Stimulated activated CD4-positive, alpha-beta T cell treated with anti-CD3 and anti-CD28 coated beads, Interleukin-1b, Interleukin-23, amount 100 ng/mL, for 4 hours (primary cell): ENCODE measurements around the gene IPO11.

ENCODE experiments used
- DNase-seq, 2 donors: peaks; one replicate each; pipeline ENCODE4 v3.0.0-alpha.2; 2020; ENCODE audit warnings: low read depth in 2 of 2

IPO11 gene

DNA sequence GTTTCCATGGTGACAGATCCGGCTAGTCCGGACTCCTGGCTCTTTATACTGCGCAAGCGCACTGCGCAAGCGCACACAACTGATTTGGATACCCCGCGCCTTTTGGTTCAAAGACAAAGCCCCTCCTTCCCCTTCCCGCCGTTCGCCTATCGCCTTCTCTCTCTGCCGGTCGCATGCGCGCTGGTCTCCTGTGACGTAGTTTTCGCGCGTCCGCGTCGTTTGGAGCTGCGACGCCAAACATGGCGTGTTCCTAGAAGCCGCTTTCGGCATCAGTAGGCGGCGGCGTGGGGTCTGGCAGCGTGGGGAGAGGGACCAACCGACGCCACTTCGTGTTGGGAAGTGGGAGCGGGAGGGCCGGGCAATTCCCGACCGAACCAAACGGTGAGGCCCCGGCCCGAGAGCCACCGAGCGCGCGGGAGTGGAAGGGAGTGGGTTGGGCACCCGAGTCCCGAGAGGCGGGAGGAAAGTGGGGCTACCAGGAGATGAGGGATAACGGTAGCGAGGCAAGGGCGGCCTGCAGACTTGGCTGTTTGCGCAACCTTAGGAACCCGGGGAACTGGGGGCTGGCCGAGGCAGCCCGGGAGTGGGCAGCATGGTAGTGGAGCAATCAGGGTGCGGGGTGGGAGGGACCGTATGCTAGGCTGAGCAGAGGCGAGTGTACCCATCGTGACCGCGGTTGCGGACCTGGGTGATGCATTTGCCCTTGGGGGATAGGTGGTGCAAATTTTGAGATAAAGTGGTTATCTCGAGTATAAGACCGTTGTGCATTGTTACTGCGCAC lies at the start of gene IPO11:
Gene IPO11 (plus strand): TSS at position 215 of the 781 bp plus-strand sequence. CDS start 24,517 bp downstream, outside the sequence.
- DNase-seq: peak; percentile 95 to 97

DNA sequence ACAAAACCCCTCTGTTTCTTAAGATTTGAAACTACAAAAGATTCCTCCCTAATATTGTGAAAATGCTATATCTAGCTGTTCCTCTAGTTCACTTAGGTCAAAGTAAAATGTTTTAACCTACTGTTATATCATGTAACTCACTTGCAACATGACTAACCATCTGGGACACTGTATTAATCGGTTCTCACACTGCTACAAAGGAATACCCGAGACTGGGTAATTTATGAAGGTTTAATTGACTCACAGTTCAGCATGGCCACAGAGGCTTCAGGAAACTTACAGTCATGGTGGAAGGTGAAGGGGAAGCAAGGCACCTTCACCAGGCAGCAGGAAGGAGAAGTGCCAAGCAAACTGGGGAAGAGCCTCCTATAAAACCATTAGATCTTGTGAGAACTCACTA lies 43.5 kb upstream of the IPO11 start:
- no peak for DNase-seq

DNA sequence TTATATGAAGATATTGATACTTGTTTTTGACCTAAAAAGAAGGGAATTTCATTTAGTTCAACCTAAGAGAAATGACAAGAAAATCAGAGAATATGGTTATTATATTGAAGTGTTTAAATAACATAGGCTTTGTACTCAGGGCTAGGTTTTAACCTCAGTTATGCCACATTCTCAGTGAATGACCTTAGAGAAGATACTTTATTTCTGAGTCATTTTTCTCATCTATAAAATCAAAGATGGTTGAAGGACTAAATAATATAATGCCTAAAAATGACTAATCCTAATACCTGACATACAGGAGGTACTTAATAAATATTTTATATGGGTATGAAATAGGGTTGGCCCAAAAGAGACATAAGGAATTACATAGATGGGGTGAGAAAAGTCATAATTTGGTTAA lies 41.2 kb upstream of the IPO11 start:
- DNase-seq: no peak

DNA sequence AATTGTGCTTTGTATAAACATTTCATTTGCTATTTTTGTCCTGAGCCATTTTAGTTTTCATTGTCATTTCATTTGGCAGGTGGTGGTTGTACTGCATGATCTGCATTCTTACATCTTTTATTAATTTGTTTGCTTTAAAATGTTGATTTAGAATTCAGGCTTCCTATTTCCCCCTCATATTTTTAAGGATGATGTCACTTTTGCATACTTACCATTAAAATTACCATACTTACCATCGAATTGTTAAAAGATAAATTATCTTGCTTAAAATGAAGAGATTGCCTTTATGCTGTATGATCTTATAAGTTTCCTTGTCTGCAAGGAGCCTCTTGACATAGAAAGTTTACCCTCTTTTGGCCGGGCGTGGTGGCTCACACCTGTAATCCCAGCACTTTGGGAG lies 40.0 kb upstream of the IPO11 start:
- no peak for DNase-seq

DNA sequence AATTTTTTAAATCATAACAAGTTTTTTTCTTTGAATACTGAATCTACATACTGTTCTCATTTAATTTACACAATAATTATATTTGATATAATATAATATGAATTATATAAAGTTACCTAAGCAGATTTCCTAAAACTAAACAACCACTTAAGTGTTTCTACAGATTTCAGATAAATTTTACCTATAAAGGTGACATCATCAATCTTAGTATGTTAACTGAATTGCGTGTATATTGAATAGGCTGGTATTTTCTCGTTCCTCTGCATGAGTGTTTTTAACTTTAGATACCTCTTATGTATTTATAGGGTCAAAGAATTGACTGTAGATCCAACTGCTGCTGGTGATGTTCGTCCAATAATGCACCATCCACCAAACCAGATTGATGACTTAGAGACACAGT lies 39.2 kb upstream of the IPO11 start:
- DNase-seq: no peak

DNA sequence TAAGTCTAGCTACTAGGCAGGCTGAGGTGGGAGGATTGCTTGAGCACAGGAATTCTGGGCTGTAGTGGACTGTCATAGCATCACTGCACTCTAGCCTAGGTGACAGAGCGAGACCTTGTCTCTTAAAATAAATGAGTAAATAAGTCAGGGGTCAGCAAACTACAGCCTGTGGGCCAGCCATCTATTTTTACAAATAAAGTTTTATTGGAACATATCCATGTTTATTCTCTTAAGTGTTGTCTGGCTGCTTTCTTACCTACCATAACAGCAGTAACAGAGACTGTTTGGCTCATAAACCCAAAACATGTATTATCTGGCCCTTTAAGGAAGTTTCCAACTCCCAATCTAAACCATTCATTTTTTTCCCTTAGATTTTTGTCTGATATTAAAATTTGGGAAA lies 38.5 kb upstream of the IPO11 start:
- no peak for DNase-seq

DNA sequence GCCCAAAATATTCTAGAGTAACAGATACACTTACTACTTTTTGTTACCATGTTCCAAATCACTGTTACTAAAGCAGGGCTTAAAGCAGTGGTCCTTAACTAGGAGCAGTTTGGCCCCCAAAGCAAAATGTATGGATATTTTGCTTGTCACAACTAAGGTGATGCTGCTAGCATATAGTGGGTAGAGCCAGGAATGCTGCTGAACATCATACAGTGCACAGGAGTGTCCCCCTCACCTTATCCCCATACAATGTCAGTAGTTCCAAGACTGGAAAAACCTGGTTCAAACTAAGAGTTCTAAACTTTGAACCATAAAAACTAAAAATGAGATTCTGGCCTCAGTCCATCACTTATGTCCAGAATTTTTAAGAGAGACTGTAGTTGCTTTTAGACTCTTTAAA lies 36.9 kb upstream of the IPO11 start:
- no peak for DNase-seq

DNA sequence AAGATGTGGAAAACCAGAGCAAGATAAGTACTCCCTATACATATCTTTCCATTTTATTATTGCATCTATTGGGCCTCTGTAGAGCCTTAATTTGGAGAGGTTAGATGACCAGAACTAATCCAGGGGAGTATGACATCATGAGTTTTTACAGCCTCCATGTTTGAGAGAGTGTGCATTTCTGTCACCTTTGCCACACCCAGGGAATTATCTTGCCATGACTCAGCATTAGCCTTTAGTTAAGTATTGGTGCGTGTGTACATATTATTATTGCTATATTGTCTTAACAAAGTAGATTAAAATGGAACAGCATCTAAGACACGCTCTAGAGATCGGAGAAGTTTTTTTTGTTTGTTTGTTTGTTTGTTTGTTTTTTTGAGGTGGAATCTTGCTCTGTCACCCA lies 36.5 kb upstream of the IPO11 start:
- DNase-seq: no peak

DNA sequence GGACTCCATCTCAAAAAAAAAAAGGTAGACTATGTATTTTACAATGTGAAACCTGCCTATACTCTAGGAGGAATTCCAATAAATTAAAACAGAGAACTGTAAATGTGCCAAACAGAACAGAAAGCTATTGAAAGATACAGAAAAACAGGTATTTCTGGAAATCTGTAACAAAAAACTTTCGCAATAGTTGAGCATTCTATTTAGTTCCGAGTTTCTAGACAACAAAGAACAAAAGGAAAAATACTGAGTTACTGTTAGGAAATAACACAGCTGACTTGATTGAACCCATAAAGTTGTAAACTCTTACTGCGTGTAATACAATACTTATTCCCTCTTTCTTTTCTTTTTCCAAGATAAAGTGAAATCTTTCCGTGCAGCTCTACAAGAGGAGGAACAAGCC lies 27.4 kb upstream of the IPO11 start:
- no peak for DNase-seq

DNA sequence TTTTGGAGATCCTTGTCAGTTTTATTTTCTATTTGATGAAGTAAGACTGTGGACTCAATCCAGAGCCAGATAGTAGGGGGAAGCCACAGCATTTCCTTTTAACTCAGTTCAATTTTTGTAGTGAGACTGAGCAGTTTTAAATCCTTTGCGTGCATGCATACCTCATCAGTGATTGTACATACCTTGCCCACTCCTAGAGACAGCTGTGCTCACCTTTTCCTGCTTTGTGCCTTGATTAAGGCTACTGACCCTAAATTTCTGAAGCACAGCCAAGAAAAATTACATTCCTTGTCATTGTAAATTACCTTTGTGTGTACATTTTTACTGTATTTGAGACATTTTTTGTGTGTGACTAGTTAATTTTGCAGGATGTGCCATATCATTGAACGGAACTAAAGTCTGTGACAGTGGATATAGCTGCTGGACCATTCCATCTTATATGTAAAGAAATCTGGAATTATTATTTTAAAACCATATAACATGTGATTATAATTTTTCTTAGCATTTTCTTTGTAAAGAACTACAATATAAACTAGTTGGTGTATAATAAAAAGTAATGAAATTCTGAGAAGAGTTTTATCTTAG lies 26.7 kb upstream of the IPO11 start:
- DNase-seq: no peak

DNA sequence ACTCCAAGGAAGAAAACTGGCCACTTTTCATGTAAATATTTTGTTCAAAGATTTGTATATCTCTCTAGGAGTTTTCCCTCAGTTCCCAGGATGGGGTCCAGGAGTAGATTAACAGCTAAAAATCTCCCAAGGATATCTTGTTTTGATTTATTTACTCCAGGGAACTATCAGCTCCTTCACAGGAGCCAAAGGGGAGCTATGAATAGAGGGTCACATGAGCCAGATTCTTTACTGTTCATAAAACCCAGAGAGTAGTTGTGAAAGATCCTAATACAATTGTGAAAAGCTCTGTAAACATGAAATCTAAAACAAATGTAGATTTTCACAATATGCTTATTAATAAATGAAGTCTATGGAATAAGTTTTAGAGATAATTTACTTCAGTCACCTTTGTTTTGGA lies 25.7 kb upstream of the IPO11 start:
- DNase-seq: no peak

DNA sequence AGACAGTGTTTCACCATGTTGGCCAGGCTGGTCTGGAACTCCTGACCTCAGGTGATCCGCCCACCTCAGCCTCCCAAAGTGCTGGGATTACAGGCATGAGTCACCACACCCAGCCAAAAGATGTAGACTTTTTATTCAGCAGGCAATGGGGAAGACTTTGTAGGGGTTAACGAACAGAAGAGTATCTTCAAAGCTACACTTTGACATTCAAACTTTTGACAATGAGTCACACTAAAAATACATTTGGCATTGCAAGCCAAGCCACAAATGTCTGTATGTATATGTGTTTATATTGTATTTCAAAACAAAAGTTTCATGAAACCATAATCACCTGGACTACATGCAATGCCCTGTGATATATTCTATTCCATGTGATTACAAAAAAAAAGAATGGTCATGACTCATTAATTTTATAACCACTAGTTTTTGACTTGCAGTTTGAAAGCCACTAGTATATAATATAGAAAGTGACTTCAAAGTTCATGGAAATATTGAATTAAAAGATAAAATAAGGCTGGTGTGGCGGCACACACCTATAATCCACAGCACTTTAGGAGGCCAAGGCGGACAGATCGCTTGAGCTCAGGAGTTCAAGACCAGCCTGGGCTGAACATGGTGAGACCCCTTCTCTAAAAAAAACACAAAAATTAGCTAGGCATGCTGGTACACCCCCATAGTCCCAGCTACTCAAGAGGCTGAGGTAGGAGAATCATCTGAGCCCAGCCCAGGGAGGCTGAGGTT lies 17.2 kb upstream of the IPO11 start:
- no peak for DNase-seq

DNA sequence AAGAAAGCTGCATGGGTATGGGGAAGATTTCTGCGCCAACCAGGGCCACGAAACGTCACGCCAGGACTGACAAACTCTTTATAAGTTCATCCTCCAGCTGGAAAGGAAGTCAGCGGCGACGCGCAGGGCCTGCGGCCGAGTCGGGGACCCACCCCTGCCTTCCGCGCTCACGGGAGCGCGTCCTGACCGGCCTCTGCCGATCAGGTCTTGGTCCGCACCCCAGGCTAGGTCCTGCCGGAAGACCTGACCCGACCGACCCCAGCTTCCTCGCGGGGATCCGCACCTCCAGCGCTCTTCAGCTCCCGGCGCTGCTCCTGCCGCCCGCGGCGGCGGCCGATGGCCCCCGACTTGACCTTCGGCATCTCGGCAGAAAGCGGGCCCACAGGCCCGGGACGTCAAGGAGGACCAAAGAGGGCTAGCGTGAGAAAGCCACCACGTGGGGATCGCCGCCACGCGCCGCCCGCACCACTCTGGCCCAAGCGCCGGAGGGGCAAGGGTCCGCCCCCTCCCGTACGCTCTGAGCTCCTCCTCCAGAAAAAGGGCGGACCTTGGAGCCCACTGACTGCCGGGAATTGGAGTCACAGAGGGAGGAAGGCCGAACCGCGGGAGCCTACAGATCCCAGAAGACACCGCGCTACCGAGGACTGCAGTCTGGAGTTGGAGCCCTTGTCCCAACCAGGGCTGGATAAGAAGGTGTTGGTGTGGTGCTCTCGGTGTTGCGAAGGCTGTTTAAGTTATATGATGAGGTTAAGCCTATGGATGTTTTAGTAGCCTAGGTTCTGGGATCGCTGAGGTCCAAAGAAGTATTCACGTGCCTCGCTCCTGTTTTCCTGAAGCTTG lies 8.9 kb upstream of the IPO11 start, which contains the start of gene DIMT1:
Gene DIMT1 (minus strand): TSS at position 495 of the 840 bp plus-strand sequence. CDS start 133 bp downstream, at position 362.
- peak; percentile 80 to 86 for DNase-seq

DNA sequence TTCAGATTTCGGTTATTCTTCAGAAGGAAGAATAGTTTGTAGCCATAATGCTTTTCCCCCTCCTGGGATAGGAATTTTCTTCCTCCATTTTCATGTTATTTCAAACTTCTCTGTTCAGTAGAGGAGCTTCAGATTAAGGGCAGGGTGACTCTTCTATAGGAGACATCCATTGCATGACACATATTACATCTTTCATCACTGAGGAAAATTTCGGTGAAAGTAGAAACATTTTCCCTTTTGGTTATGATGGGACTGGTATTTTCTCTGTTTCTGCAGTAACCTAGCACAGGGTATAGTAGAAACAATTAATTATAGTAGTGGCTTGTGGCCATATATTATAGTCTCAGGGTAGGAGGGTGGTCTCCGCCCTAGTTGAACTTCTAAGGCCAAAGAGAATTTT lies 1.1 kb downstream of the IPO11 start:
- no peak for DNase-seq

DNA sequence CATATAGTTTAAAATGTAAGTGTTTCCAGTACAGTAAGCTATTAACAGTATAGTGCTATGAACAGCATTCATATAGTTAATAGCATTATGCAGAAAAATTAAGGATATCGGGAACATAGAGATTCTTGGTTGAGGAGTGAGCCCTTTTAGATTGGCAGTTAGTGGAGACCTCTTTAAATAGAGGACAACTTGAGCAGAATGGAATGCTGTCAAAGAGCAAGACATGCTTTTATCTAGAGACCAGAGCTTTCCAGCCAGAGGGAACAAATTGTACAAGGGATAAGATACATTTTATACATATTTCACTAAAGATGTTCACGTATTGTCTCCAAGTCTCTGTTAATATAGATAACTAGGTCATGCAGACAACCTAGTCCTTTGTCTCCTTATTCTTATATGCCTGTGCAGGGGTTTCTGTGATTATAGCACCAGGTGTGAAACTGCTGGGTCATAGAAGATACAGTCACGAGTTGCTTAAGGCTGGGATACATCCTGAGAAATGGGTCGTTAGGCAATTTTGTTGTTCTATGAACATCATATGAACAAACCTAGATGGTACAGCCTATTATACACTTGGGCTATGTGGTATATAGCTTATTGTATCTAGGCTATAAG lies 6.0 kb downstream of the IPO11 start:
- DNase-seq: no peak

DNA sequence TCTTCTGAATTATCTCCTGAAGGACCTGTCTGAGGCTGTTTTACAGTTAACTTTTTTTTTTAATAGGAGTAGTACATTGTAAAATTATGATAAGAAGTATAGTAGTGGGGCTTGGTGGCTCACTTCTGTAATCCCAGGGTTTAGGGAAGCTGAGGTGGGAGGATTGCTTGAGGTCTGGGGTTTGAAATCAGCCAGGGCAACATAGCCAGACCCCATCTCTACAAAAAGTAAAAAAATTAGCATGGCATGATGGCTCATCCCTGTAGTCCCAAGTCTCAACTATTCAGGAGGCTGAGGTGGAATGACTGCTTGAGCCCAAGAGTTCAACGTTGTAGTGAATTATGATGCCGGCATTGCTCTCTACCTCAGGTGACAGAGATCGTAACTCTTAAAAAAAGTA lies 7.0 kb downstream of the IPO11 start:
- DNase-seq: no peak

DNA sequence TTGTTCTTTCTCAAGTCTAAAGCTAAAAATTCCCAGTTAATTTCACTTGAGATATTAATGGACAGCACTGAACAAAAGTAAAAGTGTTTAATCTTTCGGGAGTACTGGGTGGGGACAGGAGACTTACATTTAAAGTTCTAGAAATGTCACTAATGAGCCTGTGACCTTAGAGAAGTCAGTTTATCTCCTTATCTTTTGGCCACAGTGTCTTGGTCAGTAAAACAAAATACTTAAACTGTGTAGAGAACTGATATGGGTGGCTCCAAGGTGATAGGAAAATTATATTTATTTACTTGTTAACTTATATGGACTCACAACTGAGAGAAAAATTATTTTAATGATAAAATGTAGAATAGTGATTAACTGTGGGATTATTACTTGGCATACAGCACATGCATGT lies 8.9 kb downstream of the IPO11 start:
- DNase-seq: no peak

DNA sequence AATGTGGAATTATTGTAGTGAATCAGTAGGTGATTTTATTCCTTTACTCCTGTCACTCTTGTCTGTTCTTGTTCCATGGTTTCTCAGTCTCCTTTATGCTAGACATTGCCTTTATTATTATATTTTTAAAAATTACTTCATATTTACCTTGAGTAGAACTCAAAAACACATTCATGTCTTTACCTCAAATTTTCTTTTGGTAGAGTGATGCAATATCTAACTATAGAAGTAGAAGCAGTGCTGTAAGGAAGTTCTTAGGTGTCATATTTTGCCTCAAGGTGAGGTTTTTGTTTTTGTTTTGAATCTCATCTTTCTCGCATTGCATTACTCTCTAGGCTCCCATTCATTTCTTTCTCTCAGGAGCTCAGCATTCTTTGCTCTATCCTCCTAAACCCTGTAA lies 12.2 kb downstream of the IPO11 start:
- no peak for DNase-seq

DNA sequence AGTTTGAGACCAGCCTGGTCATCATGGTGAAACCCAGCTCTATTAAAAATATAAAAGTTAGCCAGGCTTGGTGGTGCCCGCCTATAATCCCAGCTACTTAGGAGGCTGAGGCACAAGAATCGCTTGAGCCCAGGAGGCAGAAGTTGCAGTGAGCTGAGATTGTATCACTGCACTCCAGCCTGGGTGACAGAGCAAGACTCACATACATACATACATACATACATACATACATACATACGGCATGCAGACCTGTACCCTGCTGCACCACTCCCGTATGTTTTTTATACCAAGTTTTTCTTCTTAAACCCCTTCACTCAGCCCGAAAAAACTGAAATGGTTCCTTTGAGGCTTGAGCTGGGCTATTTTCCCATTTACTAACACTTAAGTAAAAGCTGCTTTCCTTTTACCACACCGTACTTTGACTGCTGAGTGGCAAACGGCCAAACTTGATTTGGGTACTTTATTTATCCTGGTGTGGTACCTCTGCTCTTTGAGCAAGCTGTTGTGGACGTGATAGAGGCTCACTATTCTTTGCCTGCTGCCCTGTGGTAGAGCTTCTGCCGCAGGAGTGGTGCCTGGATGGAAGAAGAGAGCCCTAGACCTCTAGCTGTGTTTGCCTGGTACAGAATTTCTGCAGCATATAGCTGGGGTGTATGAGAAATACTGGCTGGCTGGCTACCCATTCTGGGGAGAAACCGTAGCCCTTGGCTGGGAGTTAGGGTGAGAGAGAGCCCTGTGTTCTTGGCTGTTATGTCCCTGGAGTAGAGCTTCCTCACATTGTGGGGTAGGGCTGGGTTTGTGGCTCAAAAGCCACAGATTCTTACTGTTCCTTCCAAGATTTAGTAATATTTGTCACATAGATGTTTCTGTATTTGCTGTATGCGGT lies 19.4 kb downstream of the IPO11 start:
- DNase-seq: no peak

DNA sequence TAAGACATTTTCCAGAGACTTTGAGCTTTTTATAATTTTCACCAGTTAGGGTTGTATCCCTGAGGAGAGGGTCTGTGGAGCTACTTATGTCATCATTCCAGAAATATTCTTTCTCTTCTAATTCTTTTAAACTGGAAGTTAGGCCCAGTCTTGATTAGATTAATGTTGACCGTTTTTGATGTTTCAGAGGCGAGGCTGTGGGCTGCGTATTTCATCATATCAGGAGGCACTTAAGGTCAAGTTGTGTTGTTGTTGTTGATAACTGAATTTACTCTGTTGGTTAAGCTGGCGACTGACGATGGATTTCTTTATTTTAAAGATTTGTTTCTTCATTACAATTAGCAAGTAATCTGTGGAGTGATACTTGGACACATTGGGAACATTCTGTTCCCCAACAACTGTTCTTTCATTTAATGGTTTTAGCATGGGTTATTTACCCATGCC lies 20.1 kb downstream of the IPO11 start:
- no peak for DNase-seq
